C4-2B (cell line): Measurements from ENCODE around the gene R3HDM2.

Experiments used
- H3K27ac ChIP-seq: fragments of 450-650 bp; 2 replicates; pipeline ENCODE4 v1.5.1; 2017
- CTCF ChIP-seq: fragments of 450-650 bp; conservative IDR thresholded peaks from 2 replicates; pipeline ENCODE4 v1.5.1; 2017; ENCODE audit warnings: mild to moderate bottlenecking
- ZFX ChIP-seq: fragments of 450-650 bp; IDR thresholded peaks from 2 replicates; pipeline ENCODE4 v1.6.1; 2017

R3HDM2 gene

GRCh38 chr12:57239587-57240065 is 191.2 kb downstream of the R3HDM2 start:
- TF ChIP-seq ZFX: no peak
- TF ChIP-seq CTCF: no peak
- peak overlapping the region; percentile 34 for H3K27ac ChIP-seq

GRCh38 chr12:57238854-57239554 is 191.8 kb downstream of the R3HDM2 start:
- TF ChIP-seq ZFX (no peak), CTCF (peak; percentile 100)
- peak overlapping the region; percentile 34; the same call in 1 of the 2 replicates for H3K27ac ChIP-seq

- no peak overlapping the region for H3K27ac ChIP-seq
- no peak for TF ChIP-seq ZFX
- TF ChIP-seq CTCF: no peak
These were observed 192.7 kb downstream of the R3HDM2 start for GRCh38 chr12:57237932-57238853.

- TF ChIP-seq CTCF (no peak), ZFX (no peak)
- H3K27ac ChIP-seq: no peak overlapping the region
These were observed 193.3 kb downstream of the R3HDM2 start for GRCh38 chr12:57237596-57237931.

GRCh38 chr12:57236925-57237595 is 193.8 kb downstream of the R3HDM2 start:
- TF ChIP-seq CTCF: no peak
- TF ChIP-seq ZFX: no peak

GRCh38 chr12:57236201-57236924 is 194.5 kb downstream of the R3HDM2 start:
- TF ChIP-seq CTCF: no peak
- TF ChIP-seq ZFX: no peak
- no peak overlapping the region for H3K27ac ChIP-seq

More at GRCh38 chr12:57236925-57237595, 193.8 kb downstream of the R3HDM2 start:
- no peak overlapping the region for H3K27ac ChIP-seq
